ENCODE results near the gene RAB44.

- TF ChIP-seq CTCF (IDR thresholded peaks at IDR 0.05) (no peak), ZFX (IDR thresholded peaks at IDR 0.05; ENCODE audit: borderline replicate concordance) (no peak)
These were observed 76.7 kb downstream of the RAB44 start for GRCh38 chr6:36774331-36774730.
